ENCODE data around the gene ABHD16B.
"Not testable (repeated sequence)": the region's sequence is repeated elsewhere in the genome, so short reads cannot be mapped to it uniquely, and the experiment has no call there.

Gene ABHD16B

DNA sequence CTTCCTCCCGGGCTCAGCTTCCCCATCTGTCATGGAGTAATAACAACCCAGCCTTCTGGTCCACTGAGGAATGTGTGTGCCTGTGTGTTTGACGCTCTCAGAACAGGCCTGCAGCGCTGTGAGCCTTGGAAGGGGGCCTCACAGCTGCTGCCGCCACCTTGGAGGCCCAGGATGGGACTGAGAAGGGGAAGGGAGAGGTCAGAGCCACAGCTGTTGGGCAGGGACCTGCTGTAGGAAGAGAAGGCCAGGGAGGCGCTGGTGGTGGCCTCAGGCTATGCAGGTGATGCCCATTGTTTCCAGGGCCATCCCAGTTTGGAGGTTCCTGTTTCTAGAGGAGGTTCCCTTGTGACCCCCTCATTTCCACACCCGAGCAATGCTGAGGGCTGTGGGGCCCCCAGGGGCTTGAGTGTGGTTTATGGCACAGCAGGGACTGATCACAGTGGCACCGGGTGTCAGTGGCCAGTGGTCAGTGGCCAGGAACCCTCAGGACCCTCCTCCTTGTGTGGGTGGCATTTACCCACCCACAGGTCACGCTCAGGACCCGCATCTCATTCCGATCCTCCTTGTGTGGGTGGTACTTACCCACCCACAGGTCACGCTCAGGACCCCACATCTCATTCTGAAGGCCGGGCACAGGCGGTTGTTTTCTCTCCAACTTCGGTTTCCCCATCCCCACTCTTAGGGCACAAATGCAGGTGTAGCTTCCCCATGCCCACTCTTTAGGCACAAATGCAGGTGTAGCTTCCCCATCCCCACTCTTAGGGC lies 17.8 kb downstream of the ABHD16B start:
- DNase-seq, result no peak

DNA sequence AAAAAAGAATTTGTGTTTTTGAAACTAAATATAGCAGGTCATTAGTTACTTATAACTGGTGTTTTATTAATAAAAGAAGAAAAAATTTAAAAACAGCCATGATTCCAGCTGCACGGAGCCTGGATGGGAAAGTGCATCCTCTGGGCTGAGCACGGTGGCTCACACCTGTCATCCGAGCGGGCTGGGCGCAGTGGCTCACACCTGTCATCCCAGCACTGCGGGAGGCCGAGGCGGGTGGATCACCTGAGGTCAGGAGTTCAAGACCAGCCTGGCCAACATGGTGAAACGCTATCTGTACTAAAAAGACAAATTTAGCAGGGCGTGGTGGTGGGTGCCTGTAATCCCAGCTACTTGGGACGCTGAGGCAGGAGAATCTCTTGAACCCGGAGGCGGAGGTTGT lies 19.6 kb downstream of the ABHD16B start:
- not testable (repeated sequence) for DNase-seq

GRCh38 chr20:63881451-63882226 lies 20.3 kb downstream of the ABHD16B start:
- no peak for DNase-seq

DNA sequence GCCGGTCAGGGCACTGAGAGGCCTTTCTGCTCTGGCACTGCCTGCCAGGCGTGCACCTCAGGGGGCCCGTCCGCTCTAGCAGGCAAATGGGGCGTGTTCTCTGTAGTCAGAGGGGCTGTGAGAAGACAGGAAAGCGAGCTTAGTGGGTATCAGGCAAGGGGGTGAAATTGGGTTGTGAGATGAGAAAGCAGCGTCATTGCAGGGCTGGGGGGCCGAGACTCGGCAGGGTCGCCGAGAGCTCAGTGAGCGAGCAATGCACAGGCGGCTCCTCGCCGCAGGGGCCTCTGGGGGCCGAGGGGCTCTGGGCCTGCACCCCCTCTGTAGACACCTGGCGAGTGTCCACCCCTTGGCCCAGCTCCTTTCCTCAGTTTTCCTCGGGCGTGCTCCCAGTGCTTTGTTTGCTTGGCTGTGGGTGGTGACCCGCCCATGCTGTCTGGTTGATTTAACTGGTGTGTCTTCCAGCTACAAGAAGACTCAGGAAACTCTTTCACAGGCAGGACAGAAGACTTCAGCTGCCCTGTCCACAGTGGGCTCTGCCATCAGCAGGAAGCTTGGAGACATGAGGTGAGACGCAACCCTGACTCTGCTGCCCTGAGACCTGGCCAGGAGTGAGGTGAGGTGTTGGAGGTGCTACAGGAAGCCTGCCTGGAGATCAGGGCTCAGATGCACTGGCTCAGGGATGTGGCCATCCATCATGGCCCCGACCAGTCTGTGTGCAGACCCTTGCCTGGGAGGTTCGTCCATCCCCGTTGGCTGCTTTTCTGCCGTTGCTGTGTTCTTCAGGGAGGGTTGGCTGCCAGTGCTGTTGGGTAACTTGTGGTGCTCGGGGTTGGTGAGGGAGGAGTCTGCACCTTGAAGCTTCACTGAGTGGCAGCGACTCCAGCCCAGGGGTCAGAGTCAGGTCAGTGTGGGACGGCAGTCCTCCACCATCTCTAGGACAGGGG lies 21.2 kb downstream of the ABHD16B start:
- no peak for DNase-seq

DNA sequence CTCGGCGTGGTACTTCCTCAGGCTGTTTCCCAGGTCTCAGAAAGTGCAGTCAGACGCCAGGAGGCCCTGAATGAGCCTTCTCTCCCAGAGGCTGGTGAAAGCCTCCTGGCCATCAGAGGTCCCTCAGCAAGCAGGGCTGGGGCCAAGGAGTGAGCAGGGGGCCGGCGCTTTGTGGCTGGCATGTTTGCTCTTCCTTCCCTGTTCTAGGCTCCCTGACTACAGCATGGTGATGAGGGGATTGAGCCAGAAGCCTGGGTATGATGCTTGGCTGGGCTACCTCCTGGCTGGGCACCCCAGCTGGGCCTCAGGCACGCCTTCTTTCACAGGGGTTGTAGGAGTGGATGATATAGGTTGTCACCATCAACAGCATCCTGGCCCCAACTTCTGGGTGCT lies 21.9 kb downstream of the ABHD16B start:
- no peak for DNase-seq

DNA sequence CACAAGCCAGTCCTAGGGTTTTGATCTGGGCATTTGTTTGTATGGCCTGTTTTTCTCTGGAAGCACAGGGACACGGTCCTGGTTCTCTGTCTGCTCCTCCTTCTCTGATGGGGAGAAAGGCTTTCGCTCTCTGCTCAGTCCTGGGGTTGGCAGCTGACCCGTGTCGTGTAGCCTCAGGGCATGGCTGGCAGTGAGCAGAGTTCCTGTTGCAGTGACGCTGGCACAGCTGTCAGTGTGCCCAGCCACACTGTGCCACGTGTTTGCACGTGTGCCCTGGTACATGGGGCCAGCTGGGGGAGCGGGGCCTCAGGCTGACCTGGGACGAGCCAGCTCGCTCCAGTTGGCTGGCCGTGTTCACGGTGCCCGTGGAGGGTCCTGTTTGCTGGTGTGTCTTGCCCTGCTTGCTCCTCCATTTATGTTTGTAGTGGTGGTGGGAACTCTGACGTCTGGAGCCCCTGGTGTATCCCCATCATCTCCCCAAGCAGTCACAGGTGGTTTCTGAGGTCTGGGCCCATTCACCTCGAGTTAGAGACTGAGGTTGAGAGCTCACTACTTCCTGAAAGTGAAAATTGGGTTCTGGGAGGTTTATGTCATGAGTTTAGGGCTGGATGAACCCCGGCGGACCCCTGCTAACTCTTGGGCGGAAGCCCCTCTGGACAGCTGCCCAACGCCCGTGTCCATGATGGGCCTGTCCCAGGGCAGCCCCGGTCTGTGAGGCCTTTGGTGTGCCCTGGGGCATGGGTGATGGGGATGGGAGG lies 23.4 kb downstream of the ABHD16B start:
- no peak for DNase-seq

GRCh38 chr20:63885264-63886053 lies 24.2 kb downstream of the ABHD16B start:
- DNase-seq, result no peak

GRCh38 chr20:63886054-63886419 lies 24.7 kb downstream of the ABHD16B start:
- DNase-seq, result no peak

DNA sequence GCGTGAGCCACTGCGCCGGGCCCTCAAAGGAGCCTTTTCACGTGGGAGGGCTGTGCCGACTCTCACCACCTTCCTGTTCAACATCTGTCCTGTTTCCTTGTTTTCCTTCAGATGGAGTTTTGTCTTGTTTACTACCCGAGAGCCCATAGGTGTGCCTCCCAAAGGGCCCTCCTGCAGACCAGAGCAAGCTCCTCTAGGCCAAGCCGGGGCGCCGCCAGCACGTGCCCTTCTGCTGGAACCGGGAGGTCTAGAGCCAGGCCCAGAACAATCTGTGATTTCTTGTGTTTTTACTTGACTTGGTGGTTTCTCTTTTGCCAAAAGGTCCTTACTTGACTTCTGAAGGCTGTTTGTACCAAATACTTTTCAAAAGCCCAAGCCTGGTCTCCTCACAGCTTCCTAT lies 25.6 kb downstream of the ABHD16B start:
- DNase-seq, result no peak

GRCh38 chr20:63889241-63890200 lies 28.2 kb downstream of the ABHD16B start:
- no peak for DNase-seq

GRCh38 chr20:63890201-63890576 lies 28.9 kb downstream of the ABHD16B start:
- DNase-seq, result no peak

GRCh38 chr20:63890616-63891015 lies 29.3 kb downstream of the ABHD16B start:
- no peak for DNase-seq

GRCh38 chr20:63891061-63892002 lies 30.0 kb downstream of the ABHD16B start:
- DNase-seq, result no peak

DNA sequence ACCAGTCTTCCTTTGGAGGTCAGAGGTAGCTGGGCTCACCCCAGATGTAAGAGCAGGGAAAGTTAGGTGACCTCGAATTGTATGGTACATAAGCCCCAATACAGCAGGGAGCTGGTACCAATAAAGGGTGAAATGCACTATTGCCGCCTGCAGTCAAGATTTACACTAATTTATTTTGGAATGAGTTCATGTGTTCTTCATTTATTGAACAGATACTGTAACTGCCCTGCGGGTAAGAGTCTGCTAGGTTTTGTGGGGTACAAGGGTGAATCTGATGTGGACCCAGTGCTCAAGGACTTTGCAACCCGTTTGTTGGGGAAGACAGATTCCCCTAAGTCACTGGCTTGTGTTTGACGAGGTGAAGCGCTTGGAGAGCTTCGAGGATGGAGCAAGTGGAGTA lies 31.1 kb downstream of the ABHD16B start:
- DNase-seq, result no peak

- DNase-seq, result no peak
These were observed 32.7 kb downstream of the ABHD16B start for GRCh38 chr20:63893999-63894357.

DNA sequence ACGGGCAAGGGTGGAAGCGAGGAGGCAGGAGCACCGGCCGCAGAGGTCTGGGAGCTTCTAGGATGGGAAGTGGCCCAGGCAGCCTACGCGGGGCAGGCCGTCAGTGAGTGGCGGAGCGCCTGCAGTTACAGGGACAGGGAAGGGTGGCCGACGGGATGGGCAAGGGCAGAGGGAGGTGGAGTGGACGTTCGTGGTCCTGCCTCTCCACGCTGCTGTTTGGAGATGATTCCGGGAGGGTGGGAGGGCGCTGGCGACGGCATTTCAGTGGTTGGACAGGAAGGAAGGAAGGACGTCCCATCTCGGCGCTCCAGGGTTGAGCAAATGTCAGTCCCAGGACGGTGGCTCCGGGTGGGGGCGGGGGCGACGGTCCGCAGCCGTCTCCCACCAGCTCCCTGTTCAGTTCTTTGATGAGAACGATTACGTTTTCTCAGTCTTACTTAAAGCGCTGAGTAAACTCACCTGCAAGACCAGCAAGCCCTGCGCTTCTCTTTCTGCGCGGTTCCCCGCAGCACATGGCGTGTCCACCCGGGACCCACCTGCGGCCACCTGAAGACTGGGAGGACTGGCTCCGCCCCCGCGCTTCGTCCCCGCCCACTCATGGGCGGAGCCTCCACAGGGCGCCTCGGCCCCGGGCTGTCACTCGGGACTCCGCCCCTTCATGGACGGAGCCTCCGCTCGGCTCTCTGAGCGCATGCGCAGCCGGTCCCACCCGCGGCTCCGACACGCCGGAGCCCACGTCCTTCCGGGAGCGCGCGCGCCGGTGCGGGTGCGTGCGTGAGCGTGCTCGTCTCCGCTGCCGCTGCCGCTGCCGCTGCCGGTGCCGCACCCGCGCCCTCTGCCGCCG lies 33.3 kb downstream of the ABHD16B start, which contains the start of gene DNAJC5:
DNAJC5 (plus strand) TSS at position 769 of the 844 bp plus-strand sequence. CDS start 33,220 bp downstream, outside the sequence.
- peak; percentile 95 for DNase-seq

DNA sequence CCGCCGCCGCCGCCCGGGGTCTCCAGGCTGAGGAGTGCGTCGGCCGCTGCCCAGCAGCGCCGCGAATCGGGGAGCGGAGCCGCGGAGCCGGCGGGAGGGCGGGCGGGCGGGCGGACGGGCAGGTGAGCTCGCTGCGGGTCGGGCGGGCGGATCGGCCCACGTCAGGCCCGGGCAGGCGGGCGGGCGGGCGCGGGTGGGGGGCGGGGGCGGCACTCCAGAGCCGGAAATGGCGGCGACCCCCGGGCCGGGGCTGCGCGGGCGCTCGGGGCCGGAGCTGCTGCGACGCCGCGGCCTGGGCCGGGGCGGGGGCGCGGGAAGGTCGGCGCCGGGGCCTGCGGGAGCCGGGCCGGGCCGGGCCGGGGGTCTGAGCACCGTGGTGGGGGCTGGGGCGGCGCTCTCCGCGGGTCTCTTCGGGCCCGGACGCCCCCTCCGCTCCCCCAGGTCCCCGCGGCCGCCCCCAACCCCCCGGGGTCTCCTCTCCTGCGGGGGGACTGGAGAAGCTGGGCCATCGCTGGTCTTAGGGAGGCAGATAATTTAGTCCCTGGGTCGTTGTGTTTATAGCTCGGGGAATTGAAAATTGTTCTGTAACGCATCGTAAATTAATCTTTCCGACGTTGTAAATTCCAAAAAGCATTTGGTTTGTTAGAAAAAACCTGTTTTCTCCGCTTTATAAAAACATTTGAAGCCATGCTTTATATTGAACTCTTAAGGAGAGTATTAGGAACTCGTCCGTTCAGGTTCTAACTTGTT lies 34.1 kb downstream of the ABHD16B start:
- DNase-seq, result no peak

DNA sequence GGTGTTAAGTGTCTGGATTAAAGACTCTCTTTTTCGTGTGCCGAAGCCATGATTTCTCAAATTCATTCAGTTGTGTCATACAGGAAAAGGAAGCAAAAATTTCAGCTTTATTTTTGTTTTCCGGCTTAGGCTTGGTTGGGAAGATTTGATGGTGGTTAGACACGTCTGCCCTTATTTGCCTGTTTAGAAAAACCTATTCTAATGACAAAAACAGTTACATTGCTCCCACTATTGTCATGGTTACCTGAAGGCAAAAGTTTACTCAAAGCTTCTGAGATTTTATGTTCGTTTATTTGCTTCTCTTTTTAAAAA lies 34.6 kb downstream of the ABHD16B start:
- DNase-seq, result no peak

All from left hindlimb (tissue), 1 donor.